HG03469 (cell line): ENCODE results near the gene SDC4.

Experiments
- ATAC-seq: cut with Tn5 transposase; IDR thresholded peaks from one replicate; pipeline ENCODE4 v1.9.1; 2021; ENCODE audit warnings: mild to moderate bottlenecking, moderate library complexity, moderate number of reproducible peaks; ENCODE audit not compliant: unreplicated experiment

Gene SDC4

GRCh38 chr20:45301824-45302271 lies 46.4 kb downstream of the SDC4 start:
- ATAC-seq, result no peak

- no peak for ATAC-seq
These were observed 47.3 kb downstream of the SDC4 start for GRCh38 chr20:45300961-45301360.

GRCh38 chr20:45299786-45300185 lies 48.4 kb downstream of the SDC4 start:
- no peak for ATAC-seq

- no peak for ATAC-seq
These were observed 50.3 kb downstream of the SDC4 start for GRCh38 chr20:45297786-45298497.

GRCh38 chr20:45294659-45295058 lies 53.6 kb downstream of the SDC4 start:
- no peak for ATAC-seq

- ATAC-seq, result no peak
These were observed 54.2 kb downstream of the SDC4 start for GRCh38 chr20:45294003-45294368.

GRCh38 chr20:45293041-45294002 lies 54.9 kb downstream of the SDC4 start:
- no peak for ATAC-seq

- ATAC-seq, result no peak
These were observed 55.9 kb downstream of the SDC4 start for GRCh38 chr20:45292343-45292742.

GRCh38 chr20:45291526-45291925 lies 56.7 kb downstream of the SDC4 start:
- no peak for ATAC-seq

- ATAC-seq, result no peak
These were observed 57.4 kb downstream of the SDC4 start for GRCh38 chr20:45290677-45291355.

- no peak for ATAC-seq
These were observed 58.1 kb downstream of the SDC4 start for GRCh38 chr20:45289942-45290676.

- ATAC-seq, result no peak
These were observed 59.4 kb downstream of the SDC4 start for GRCh38 chr20:45288860-45289259.

- no peak for ATAC-seq
These were observed 59.8 kb downstream of the SDC4 start for GRCh38 chr20:45288376-45288775.

GRCh38 chr20:45283551-45284057 lies 64.6 kb downstream of the SDC4 start:
- ATAC-seq, result no peak

- ATAC-seq, result no peak
These were observed 65.3 kb downstream of the SDC4 start for GRCh38 chr20:45282700-45283550.

GRCh38 chr20:45279992-45280391 lies 68.2 kb downstream of the SDC4 start:
- ATAC-seq, result no peak

- ATAC-seq, result no peak
These were observed 72.9 kb downstream of the SDC4 start for GRCh38 chr20:45275338-45275737.
